NCI-H2107 treated with DMSO at 0.1 percent for 48 hours (cell line): Measurements from ENCODE around the gene SEMA5B.

Experiments used
- DNase-seq: peaks from one replicate; lab custom pipeline; 2025; ENCODE audit not compliant: unreplicated experiment; lab: John Stamatoyannopoulos, UW

Gene SEMA5B

DNA sequence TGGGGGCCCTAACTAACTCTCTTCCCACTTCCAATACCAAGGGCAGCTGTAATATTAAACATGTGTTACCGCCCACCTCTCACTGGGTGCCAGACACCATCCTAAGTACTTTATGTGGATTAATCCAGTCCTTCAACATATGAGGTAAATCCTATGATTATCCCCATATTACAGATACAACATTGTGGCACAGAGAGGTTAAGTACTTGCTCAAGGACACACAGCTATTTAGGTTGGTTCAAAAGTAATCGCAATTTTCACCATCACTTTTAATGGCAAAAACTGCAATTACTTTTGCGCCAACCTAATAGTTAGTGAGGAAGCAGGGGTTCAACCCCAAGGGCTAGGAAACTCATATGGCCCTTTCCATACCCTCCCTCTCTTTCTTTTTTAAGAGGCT, 100.8 kb downstream of the SEMA5B start:
- DNase-seq, result no peak

DNA sequence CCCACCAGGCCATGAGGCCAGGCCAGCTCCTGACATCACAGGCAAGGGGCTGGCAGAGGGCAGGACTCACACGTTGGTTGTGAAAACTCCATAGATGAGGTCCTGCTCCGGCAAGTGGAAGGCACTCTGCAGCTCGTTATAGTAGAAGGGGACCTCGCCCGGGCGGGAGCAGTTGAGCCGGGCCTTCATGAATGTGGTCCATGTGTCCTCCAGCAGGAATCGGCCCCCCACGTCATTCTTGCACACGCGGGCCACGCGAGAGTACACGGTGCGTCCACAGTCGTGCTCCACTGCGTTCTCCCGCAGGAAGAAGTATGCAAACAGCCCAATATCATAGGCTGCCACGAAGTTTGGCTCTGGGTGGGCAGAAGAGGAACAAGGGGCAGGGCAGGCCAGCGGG, 101.2 kb downstream of the SEMA5B start:
- DNase-seq, result no peak

DNA sequence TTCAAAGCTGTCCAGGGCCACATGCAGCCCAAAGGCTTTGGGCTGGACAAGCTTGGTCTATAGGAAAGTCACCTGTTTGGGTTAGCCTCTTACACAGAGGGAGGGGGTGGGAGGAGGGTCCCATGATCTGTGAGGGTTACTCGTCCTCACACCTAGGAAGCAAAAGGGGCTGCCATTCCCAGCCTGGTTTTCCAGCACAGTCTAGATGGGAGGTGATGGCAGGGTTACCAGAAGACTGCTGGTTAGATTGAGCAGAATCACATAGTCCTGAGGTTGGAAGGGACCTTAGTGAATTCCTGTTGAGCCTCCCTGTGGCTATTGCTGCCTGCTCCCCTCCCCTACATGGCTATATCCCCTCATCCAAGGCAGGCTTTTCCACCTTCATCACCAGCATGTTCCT, 101.8 kb downstream of the SEMA5B start:
- no peak for DNase-seq

DNA sequence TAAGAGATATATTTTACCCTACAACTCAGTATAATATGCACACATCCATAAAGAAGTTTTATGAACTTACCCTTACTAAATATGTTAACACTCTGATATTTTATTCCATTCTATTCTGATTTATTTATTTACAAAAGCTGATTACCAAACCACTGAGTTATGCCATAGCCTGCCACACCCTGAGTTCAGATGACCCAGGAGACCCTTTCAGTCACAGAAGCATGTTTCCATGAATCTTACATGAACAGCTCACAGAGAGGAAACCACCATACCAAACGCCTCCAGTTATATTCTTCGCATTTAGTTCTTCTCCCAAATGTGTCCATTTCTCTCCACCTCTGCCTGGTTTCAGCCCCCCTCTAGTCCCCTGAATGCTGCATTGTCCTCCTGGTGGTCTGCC, 103.5 kb downstream of the SEMA5B start:
- DNase-seq, result no peak

DNA sequence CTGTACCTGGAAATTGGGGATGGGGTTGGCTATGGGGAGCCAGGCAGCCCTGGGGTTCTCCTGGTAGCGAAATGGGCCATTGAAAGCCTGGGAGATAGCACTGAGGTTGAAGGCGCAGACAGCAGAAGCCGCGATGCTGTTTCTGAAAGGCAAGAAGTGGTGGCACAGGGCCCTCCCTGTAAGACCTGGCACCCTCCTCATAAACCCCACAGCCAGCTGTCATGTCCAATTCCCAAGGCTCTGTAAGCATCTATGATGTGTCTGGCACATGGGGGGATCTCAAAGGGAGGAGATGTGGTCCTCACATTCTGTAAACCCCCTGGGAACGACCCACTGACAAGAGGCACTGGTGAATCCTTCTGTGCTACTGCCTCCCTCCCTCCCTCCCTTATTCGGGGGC, 104.0 kb downstream of the SEMA5B start:
- no peak for DNase-seq

DNA sequence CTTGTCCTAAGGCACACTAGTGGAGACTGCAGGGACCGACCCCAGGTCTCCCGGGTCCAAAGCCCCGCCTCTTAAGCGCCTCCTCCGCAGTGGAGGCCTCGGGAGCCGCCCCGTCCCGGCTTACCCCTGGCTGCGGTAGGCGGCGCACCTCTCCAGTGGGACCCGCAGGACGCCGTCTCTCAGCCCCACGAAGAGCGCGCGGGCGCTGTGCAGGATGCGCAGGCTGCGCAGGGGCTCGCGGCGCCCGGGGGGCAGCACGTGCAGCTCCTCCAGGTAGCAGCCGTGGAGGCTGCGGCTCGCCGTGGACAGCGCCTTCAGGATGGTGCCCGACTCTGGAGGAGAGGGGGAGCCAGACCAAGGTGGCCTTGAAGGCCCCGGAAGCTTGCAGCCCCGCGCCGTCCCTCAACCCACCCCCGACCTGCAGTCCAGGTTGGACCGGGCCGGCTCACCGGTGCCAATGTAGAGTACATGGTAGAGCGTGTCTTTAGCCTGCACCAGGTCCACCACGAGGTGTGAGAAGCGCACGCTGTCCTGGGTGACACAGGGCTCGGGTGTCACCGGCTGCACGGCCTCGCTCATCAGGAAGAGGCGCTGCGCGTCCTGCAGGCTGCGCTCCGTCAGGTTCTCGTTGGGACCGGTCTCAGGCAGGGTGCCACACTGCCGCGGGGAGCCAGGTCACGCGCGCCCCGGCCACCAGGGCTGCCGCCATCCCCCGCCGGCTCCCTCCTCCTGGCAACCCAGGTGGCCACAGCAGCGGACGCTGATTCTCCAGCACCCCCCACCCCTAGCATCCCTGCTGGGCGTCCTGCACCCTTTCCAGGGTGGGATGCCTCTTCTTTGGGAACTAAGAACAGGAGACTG, 105.5 kb downstream of the SEMA5B start:
- no peak for DNase-seq

DNA sequence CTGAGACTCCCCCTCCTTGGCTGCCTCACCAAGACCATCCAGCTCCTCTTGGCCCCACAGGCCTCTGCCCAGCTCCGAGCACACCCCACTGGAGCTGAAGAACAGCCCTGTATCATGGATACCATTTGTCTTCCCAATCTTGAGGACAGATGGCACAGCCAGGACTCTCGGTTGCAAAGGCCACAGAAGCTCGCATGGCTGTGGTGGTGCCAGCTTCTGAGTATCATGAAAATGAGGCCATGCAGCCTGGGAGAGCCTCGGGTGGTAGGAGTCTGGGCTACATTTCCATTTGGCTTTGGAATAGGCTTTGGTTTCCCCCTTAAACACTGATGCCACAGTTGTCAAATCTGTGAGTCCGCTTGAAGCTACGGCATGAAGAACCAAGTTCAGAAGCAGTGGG, 106.6 kb downstream of the SEMA5B start:
- no peak for DNase-seq

DNA sequence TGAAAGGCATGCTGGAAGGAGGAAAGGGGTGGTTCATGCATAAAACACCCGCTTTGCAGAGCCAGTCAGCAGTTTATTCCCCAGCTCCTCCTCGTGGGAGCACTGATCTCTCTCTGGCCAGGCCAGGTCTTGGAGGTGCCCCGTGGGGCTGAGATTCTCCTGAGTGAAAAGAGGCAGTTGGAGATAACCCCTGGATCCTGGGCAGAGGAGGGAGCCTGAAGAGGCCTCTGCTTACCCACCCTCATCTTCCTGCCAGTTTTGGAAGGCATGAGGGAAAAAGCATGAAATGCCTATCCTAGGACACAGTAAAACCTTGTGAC, 108.3 kb downstream of the SEMA5B start:
- no peak for DNase-seq

DNA sequence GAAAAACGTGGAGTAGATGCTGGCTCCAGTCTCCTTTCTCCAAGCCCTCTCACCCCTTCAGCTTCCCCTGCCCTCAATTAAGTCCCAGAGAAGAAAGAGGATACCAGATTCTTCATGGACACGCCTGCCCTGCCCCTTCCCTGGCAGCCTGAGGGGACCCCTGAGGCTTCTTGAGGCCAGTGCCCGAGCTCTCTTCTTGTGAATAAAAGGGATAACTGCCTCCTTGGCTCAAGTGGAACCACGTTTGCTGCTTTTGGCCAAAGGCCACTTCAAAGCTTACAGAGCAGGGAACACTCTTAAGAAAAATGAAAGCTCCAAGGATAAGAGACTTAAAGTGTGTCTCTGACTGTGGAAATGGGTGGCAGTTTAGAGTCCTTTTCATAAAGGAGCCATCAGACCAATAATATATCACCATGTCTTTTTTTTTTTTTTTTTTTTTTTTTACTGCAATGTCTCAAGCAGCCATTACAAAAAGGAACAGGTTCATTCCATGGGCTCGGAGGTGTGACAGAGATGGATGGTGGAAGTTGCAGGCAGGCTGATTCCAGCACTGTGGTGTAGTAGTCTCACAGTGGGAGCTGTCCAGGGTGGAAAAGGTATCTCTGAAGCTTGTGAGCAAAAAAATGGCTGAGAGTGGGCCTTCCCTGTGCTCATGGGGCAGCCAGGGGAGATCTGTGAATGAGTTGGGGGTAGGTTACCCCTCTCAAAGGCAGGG, 108.8 kb downstream of the SEMA5B start:
- DNase-seq, result no peak

DNA sequence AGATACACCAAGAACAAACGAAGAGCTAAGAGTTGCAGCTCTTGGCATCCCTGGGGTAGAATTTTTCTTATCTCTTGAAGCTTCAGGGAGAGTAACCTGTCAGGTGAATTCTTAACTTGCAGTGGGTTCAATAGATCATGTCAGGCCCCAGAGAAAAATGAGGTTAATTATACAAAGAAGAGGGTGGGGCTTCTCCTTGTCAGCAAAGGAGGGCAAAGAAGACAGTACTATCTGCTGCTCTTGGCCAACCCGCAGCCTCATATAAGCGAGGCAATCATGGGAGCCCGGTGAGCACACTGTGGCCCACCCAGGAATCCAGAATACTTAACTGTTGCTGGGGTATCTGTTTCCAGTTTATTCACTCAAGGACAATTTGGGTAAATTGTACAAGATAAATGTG, 110.2 kb downstream of the SEMA5B start:
- DNase-seq, result no peak

DNA sequence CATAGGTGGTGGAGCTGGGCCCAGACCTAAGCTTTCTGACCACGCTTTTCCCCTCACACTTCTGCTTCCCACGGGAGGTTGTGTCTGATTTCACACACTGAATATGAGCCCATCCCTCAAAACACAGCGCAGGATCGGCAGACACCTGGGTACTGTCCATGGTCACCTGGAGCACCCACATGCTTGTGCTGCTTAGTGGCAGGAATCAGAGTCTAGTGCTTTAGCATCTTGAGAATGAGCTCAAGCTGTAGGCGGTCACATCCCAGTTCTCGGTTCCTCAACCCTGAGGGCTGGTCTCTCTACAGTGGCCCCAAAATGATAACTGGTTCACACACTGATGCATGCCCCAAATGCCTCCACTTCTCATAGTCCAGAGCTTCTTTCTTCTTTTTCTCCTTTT, 111.0 kb downstream of the SEMA5B start:
- DNase-seq, result no peak

DNA sequence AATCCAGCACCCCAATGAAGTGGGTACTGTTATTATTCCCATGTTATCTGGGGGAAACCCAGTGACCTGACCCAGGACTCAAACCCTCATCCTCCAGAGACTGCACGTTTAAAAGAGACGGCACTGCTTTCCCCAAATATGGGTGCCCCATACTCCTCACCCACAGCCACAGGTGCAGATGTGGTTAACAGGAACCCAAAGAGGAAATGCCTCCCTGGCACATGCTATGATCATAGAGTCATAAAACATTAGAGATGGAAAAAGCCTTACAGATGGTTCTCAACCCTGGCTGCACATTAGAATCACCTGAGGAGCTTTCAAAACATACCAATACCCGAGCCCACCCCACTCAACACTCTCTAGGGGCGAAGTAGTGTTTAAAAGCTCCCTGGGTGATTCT, 111.5 kb downstream of the SEMA5B start:
- no peak for DNase-seq

DNA sequence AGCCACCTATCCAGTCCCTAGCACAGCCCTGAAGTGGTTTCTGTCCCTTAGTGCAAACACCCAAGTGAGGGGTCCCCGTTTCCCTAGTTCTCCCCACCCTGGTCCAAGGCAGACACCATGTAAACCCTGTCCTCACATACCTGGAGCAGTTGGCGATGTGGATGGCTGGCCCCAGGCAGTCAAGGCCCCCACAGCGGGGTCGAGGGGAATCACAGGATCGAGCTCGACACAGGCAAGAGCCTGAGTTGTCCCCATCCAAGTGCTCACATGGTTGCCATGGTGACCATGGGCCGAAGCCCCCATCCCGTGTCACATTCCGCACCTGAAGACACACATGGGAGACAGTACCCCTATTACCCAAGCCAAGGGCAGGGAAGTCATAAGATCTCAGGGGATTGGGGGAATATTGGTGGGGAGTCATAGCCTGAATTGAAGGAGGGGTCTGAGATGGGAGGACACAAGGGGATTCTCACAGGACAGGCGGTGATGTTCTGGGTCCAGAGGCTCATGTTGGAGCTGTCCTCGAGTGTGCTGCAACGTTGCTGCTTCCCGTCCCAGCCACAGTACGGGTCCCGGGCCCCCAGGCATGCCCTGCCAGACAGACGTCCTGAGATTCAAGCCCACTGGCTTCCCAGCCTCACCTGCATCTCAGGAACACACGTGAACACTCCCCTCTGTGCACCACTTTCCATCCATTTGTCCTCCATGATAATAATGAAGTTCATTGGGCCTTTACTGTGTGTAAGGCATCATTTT, 112.1 kb downstream of the SEMA5B start:
- no peak for DNase-seq

DNA sequence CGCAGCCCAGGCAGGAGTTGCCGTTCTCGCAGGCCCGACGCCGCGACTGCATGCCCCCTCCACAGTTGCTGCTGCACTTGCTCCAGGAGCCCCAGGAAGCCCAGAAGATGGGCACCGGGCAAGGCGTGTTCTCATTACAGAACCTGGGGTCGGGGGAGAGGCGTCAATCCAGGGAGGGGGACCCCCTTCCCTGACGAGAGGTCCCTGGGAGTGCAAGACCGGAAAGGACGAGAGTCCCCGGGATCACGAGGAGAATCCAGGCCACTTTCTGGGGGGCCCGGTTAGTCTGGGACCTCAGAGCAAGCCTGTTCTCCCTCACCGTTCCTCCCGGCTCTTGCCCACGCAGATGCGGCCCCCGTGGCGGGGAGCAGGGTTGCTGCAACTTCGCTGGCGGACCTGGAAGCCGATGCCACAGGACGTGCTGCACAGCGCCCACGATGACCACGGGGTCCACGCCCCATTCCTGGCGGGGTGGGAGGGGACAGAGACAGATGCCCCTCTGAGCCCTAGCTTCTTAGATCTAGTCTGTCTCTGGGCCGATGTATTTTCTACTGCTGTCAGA, 113.9 kb downstream of the SEMA5B start:
- DNase-seq, result no peak

DNA sequence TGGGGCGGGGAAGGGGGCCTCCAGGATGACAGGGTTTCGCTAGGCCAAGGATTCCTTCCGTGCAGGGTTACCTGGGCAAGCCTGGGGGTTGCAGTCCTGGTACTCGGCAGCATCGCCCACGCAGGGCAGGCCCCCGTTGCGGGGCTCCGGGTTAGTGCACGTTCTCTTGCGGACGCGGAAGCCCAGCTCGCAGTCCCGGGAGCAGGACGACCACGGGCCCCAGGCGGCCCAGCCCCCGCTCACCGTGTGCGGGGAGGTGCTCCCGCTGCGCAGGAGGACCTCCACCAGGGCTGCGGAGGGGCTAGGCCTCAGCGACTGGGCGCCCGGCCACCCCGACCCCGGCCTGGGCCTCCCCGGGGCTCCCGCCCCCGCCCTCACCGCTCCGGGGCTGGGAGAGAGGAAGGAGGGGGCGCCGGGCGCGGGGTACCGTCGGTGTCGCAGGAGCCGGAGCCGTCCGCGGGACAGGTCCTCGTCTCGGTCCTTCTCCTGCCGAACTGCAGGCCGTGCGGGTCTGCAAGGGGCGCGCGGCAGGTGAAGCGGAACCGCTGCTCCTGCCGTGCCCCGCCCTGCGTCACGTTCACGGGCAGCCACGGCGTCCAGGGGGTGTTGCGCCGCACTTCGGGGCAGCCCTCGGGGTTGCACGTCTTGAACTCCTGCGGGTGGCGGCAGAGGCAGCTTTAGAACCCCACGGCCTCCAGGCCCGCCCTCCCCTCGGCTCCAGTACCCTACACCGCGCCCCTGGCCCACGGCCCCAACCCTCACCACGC, 114.6 kb downstream of the SEMA5B start:
- DNase-seq, result no peak

DNA sequence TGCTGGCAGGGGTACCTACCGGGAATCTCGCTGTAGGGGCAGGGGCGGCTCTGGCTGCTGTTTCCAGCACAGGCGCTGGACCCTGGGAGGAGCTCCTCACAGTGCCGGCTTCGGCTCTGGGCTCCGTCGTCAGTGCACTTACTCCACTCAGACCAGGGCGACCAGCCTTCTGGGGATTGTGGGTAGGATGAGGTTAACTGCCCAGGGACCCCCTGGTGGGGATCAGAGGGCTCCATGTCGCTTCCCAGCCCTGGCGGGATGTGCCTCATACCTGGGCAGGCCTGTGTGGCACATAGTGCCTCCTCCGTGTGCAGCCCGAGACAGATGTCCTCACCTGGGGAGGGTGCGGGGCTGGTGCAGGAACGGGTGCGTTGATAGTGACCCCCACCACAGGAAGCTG, 115.7 kb downstream of the SEMA5B start:
- DNase-seq, result no peak

DNA sequence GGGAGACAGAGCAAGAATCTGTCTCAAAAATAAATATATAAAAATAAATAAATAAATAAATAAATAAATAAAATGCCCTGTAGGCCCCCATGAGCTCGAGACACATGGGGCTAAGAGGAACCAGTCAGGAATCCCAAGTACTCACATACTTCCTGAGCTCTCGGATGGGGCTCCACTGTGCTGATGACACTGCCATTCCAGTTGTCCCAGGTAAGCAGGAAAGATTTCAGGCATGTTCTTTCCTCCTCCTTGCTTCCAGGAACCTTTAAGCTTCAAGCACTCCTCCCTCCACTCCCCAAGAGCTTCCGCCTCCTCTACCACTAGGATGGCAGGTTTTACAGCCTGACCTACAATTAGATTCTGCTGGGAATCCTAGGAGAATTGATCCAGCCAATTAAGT, 119.3 kb downstream of the SEMA5B start:
- no peak for DNase-seq

DNA sequence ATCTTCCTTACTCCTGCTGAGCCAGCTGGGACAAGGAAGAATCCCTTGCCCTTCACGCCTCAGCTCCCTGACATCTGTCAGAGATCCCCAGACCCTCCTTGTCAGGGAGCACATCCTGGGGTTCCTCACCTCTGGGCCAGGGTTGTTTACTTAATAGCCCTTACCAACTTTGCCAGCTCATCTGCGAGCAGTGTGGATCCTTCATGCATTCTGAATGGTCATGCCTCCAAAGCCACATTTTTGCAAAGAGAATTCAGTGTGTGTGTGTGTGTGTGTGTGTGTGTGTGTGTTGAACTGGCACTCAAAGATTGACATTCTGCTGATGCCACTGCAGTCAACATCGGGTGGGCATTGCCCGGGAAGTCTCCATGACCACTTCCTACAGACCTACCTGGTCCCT, 120.1 kb downstream of the SEMA5B start:
- no peak for DNase-seq

DNA sequence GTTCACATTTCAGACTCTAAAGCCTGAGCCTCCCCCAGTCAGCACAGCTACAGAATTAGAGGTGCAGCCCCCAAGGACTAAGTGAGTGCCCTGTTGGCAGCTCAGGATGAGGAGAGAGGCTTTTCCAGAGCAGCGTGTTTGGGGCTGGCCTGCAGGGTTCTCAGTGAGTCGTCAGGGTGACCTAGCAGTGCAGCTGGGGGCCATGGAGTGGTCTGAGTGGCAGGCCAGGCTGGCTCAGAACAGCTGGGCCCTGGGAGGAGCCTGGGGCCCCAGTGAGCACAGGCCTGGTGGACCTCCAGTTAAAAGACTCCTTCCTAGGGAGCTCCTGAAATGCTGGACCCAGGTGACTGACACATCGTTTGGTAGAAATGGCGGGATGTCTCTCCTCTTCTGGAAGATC, 124.4 kb downstream of the SEMA5B start:
- DNase-seq, result no peak

DNA sequence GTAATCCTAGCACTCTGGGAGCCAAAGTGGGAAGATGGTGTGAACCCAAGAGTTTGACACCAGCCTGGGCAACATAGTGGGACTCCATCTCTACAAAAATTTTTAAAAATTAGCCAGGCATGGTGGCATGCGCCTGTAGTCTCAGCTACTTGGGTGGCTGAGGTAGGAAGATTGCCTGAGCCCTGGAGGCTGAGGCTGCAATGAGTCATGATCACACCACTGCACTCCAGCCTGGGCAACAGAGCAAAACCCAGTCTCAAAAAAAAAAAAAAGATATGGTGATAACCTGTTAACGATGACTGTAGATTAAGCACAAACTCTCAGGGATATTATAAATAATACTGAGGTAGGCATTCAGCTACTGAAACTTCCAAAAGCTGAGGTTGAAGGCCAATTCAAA, 125.2 kb downstream of the SEMA5B start:
- no peak for DNase-seq

DNA sequence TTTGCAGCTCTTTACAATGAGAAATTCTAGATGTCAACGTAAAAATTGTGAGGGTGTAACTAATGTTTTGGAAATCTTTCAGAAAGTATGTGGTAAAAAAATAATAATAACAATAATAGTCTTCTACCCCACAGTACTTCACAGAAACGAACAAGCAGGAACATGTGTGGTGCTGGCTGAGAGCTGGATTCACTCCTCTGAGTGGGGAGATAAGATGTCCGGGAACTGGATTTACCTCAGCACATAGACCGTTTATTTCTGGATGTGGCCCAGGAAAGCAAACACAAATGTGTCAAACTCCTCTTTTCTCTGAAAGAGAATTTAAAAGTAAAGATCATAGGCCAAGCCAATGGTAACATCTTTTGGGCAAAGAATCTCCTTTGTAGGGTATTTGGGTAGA, 129.3 kb downstream of the SEMA5B start:
- DNase-seq, result no peak
